GM19372 (cell line): ENCODE results near the gene USP47.
A peak's percentile ranks its signal among the peaks of the same experiment; 100 is the strongest.

Experiments
- ATAC-seq: cut with Tn5 transposase; IDR thresholded peaks from one replicate; pipeline ENCODE4 v1.9.1; 2021; ENCODE audit warnings: mild to moderate bottlenecking, low read depth, moderate library complexity; ENCODE audit not compliant: unreplicated experiment

The USP47 gene

DNA sequence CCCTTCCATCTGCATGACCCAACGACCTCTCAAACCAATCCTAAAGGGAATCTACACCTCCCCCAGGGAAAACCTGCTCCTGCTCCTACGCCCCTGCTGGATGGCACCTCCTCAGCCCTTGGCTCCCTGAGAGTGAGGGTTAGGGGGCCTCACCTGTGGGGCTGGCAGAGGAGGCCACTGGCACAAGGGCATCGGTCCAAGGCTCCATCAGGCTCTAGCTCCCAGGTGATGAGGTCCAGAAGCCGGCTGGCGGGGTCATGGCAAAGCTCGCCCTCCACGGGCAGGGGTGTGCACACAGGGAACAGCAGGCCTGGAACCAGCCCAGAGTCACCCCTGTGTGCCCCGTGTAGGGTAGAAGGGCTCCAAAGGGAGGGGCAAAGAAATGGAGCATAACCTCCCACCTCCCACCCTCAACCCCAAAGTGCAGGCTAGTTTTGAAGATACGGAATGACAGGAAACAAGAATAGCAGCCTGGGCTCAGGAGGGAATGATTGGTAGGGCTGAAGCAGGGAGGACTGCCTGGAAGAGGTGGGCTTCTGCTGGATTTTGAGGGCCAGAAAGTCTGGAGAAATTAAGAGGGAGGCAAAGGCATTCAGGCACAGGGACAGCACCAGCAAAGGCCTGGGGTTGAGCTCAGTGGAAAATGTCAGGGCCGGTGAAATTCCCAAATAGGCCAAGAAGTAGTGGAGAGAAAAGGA is 124.0 kb downstream of the USP47 start:
- no peak for ATAC-seq

DNA sequence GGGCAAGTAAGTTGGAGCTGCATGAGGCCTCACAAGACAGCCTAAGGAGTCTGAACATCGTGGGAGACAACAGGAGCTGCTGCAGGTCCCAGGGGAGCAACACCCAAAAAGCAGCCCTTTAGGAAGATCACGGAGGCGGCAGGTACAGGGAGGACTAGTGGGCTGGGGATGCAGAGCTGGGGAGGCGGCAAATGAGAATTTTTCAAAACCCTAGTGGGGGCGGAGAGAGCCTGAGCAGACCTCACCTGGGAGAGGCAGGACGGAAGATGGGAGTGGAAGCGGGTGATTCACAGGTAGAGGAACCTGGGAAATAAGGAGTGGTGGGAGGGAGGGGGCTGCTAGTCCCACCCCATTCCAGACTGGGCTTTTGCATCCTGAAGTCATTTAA is 124.6 kb downstream of the USP47 start:
- no peak for ATAC-seq

DNA sequence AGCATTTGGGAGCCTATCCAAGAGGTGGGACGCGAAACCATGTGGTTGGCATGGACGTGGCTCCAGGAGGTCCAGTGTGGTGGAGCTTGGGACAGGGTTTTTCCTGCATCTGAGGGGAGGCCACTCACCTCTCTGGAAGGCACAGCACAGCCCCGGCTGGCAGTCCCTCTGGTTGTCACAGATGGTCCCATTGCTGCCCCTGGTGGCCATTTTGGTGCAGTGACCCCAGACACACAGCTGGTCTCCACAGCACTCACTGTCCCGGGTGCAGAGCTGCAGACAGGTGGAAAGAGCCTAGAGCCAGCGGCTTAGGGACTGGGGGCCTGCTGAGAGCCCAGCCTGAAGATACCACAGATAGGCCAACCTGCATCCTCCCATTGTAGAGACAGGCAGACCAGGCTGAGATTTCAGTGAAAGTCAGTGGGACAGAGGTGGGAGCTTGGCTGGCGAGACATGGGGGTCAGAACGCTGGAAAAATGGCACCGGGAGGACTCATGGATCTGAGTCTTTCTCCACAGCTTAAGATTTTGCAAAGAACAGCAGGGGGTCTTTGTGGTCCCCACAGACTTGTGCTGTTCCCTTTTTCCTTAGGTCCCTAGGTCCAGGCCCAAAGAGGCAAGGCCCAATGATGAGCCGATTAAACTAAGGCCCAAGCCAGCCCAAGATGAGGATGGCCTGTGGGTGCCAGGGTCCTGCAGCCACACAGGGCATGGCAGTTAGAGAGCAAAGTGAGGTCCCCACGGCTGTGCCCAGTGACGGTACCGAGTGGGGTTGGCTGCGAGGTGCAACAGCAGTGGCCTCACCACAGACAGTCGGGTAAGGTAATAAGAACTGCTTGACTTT is 125.3 kb downstream of the USP47 start:
- ATAC-seq: peak; percentile 96

DNA sequence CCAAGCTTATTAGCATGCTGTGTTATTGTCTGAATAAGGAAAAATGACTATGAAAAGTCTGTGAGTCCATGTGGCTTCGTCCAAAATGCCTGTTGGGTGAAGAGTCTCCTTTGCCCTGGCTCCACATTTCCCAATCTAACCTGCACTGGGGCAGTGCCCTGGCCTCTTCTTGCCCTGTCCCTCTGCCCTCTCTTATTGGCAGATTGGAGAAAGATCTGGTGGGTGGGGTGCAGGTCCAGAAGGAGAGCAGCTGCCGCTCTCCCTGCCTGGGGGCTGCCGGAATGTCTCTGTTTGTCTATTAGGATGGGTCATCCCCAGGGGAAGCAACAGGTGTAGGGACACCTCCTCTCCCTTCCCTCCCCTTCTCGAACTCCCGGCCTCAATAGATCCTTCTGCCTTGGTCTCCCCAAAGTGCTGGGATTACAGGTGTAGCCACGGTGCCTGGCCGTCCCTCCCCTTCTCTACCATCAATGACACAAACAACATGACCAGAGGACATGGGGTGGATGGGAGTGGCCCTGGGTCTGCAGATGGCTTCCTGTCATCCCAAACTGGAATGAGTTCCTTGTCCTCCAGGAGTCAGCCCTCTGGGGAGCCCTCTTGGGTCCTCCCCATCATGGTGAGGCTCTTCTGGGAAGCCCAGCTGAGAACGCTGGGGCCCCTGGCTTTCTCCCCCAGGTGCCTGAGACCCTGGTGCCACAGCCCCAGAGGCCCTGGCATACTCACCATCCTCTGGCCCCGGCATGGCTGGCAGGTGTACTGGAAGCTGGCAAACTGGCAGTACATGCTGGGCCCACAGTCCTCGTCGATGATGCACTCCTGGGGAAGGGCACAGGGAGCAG is 126.1 kb downstream of the USP47 start:
- no peak for ATAC-seq

DNA sequence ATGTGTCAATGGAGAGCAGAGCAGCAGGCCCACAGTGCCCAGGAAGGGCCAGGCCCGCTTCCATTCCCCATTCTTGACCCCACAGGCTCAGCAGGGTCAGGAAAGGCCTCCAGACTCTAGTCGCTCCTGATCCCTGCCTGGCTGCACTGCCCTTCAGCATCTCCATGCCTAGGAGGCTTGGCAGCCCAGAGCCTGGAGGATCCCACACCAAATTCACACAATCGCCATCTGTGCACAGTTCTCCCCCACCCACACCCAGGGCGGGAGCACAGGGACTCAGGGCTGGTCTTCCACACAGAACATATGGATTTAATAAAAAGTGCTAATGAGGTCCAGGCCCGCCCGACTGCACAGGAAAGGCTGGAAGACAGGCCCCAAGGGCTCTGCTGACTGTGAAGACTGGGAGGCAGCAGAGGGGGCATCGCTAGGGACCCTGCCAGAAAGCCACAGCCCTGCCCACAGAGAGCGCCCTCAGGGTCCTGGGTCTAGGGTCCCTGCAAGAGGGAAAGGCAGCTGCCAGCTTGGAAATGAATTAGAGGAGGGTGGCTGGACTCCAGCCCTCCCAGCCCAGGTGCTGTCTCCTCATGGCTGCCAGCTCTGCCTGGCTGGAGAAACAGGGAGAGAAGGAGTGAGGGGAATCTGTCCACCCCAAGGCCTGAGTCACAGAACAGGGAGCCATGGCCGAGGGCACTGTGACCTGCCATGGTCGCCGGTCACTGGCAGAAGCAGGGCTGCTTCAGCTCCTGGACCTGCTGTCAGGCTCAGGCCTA is 126.9 kb downstream of the USP47 start:
- ATAC-seq: no peak

DNA sequence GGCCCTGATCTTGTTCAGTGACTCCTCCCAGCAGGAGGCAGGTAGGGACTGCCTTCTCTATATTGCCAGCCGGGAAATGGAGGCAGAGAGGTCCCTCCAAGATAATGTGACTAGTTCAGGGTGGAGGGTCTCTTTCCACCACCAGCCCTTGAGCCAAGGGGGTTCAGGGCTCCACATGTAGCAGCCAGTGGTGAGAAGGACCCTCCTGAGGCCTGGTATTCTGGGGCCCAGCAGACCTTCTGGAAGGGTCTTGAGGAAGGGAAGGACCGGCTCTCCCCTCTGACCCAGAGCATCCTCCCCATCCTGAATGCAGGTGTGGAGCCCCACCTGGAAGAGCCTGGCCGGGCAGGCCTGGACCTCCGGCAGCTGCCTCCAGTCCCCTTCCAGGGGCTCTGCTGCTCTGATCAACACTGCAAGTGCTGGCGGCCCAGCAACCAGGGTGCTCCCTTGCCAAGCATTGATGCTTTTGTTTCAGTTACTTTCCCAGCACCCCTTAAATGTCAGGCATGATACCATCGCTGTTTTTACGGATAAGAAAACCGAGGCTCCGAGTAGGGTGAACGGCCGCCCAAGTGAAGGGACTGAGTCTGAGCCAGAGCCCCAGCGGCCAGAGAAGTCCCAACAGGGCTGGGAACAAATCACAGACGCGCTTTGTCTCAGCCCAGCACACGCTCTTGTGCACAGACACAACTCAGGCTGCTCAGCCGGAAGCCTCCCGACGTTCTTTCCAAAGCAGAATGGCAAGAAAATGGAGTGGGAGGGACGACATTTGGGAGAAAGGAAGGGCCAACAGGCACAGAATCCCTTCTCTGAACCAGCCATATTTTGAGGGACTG is 127.8 kb downstream of the USP47 start:
- no peak for ATAC-seq

DNA sequence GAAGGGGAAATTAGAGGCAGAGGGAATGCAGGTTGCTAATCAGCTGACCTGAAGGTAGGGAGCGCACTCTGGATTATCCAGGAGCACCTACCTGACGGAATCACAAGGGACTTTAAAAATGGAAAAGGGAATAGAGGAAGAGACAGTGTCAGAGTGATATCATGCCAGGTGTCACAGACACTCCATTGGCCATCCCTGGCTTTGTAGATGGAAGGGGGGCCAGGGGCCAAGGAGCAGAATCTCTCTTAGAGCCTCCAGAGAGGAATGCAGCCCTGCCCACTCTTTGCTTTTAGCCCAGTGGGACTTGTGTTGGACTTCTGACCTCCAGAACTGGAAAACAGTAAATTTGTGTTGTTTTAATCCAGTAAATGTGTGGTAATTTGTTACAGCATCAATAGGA is 128.8 kb downstream of the USP47 start:
- no peak for ATAC-seq

DNA sequence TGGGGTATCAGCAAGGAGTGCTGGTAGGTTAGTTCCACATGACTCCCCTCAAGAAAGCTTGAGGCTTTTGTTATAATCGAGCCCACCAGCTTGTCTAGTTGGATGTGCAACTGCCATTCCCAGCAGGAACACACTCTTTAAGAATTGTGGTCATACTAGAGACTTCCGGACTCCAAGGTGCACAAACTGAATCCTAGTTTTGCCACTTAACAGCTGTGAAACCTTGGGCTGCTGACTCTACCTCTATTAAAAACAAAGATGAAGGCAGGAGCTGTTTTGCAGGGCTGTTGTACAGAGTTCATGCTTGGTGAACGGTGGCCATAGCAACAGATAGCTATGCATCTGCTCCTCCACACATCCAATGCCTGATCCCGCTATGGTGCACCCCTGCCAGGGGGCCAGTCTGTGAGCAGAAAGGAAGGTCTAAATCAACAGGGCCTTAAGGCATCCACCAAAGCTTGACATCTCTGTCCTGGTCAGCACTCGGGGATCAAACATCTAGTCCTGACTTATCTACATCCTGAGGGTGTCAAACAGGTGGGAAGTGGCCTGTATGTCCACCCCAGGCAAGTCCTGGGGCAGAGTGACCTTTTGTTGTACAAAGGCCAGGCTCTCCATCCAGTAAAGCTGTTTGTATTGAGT is 130.3 kb downstream of the USP47 start:
- no peak for ATAC-seq

DNA sequence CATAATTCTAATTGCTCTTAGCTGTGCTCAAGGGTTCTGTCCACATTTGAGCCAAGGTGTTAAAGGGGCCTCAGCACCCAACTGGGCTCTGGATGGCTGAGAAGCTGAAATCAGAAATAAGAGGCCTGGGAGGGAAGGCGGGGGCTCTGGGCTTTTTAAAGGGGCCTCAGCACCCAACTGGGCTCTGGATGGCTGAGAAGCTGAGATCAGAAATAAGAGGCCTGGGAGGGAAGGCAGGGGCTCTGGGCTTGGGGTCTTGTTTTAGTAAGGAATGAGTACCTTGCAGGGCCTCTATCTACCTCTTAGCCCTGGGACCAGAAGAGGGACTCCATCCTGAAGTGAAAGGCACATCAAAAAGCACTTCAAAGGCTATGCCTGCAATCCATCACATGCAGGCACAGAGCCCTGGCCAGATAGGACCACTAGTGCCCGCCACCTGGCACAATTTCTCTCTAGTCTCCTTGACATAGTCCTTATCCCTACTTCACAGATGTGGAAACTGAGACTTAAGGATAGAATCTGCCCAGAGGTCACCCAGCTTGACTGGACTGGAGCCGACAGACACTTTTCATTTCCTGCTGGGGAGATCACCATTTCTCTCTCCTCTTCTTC is 131.1 kb downstream of the USP47 start:
- no peak for ATAC-seq

DNA sequence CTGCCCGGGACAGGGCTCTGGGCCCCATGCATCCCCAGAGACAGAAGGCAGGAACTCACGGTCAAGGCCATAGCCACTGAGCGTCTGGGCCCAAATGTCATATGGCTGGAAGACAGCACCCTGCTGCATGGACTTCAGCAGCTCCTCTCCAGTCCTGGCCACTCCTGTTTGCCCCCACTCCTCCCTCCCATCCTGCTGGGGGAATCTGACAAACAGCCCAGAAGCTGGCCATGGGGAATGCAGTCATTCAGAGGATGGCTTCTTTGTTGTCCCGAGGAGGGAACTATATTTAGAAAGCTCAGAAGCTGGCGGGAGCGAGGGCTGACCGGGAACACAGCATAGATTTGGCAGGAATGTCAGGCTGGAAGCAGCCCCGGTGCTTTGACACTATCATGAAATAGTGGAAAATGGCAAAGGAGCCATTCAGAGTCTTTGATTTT is 131.6 kb downstream of the USP47 start:
- no peak for ATAC-seq

DNA sequence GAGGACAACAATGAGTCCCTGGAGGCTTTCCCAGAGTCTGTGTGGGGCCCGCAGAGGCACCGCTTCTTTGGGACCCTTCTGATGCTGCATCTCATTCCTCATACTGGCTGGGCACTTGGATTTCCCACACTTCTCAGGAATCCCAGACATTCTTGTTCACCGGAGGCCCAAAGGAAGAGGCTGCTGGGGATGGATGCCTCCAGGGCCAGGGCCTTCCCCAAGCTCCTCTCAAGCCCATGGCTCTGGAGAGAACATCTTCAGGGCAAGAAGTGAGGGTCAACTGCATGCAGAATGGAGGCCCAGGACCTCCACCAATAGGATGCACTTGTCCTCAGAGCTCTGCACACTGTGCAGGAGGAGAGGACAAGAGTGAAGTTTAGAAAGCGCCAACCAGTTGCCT is 132.1 kb downstream of the USP47 start:
- no peak for ATAC-seq

DNA sequence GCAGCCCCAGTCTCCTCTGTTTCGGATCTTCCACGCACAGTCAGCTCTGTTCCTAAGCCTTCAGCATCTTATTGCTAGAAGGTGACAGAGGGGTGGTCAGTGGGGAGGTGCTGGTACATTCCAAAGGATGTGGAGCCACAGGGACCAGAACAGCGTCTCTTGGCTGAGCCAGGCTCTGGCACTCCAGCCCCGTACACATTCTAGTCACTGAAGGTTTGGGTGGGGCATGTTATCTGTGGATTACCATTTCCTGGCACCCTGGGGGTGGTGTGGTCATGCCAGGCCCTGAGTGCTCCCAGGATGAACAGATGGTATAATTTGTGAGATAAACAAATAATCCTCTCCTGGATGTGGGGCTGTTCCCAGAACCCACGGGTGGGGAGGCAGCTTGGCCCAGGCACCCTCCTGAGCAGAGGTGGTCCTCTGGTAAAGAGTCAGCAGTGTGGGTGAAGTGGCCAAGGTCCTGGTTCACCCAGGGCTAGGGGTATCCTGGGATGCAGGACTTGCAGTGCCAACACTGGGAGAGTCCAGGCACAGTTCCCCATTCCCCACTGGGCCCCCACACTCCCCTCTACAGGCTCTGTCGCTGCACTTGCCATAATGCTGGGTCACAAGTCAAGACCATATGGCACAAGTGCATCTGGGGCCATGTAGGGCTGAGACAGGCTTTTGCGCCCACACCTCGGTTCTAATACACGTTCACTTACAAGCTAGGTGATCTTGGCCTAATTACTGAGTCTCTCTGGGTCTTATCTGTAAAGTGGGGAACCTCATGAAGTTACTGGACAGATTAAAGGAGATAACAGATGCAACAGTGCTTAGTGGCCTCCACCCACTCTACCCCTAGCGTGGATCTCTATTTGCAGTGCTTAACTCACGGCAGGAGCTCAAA is 133.7 kb downstream of the USP47 start:
- ATAC-seq: no peak

DNA sequence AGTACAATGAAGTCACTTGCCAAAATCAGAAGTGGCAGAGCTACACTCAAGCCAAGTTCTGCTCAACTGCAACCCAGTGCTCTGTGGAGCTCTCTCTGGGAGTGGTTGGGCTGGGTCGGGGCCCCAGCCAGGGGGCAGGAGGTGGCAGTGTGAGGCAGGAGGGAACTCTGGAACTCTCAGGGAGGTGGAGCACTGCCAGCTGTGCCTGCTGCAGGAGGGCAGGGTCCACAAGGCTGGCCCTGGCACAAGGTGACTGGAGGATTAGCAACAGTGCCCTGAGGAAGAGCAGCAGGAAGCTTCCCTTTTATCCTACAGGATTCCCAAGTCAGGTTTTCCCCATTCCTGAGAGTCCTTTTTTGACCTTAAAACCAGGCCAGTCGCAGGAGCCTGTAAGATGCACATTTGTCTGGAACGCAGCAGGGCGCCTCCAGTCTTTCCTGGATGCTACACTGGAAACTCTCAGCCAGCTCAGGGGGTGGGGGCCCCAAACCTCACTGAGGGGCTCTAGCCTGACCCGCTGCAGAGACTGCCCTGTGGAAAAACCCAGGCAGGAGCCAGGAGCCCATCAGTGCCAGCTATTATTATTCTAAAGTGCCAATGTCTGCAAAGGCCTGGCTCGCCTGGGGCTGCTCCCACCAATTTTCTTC is 134.8 kb downstream of the USP47 start:
- ATAC-seq: no peak

DNA sequence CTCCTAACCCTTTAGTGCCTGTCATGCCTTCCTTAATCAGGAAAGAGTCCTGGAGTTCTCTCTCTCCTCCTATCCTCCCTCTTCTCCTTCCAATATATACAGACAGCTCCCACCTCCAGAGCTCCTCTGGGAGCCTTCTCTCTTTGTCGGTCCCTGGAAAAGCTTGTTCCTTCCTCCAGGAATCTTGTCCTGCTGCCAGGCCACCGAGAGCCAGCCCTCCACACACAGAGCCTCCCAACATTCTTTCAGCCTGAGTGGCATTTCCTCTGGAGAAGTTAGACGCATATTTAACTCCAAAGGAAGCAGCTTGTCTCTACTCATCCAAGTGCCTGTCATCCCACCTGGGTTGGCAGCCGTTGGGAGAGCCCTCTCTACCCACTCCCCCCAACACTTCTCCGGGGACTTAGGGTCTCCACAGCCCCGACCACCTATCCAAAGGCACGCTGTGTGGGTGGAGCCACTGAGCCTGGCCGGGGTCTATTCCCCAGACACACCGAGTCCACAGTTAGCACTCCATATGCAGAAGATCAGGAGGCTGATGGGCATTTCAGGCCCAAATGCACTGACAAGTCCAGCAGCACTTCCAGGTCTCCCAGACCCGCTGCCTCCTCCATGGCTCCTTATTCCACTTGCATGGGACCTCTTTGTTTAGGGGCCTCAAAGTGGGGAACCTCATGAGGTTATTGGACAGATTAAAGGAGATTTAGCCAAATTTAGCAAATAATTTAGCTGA is 135.6 kb downstream of the USP47 start:
- no peak for ATAC-seq

DNA sequence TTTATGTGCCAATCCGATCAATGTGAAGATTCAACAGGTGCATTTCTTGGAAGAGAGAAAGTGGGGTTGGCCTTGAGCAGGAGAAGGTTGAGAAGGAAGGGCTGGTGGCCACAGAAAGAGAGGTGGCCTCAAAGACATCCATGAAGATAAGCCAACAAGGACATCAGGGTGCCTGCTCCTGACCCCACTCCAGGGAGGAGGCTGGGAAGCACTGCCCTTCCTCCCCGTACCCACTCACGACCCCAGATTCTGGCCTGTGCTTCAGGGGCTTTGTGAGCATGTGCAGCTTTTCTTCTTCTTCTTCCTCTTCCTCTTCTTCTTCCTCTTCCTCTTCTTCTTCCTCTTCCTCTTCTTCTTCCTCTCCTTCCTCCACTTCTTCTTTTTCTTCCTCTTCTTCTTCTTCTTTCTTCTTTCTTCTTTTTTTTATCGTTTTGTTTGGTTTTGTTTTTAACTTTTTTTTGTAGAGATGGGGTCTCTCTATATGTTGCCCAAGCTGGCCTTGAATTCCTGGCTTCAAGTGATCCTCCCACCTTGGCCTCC is 136.4 kb downstream of the USP47 start:
- ATAC-seq: no peak

DNA sequence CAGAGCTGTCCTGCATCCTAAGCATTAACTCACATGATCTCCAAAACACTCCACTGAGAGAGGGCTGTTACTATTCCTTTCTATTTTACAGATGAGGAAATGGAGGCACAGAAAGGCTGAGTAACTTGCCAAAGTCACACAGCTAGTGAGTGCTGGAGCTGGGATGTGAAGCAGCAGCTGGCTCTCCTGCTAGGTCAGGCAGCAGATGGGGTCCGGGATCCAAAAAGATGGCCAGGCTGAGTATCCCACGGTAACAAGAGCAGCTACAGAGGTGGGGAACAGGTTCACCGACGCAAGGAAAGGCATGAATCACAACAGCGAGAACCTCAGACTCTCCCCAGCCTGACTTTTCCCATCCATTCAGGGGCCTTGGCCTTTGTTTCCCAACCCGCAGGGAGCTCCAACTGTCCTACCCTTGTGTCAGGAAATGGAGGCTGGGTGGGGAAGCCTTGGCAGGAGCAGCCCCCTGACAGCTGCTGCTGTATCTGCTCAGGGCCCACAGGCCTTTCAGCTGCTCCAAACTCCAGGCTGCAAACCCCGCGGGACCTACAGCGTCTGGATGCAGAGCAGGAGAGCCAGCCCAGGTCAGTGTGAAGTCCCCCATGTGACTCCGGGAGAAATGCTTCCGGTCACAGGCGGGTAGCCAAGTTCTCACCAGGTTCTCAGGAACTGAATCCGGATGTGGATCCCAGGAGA is 137.2 kb downstream of the USP47 start:
- no peak for ATAC-seq
